ENCODE measurements around the gene SCFD2.

SCFD2 gene

DNA sequence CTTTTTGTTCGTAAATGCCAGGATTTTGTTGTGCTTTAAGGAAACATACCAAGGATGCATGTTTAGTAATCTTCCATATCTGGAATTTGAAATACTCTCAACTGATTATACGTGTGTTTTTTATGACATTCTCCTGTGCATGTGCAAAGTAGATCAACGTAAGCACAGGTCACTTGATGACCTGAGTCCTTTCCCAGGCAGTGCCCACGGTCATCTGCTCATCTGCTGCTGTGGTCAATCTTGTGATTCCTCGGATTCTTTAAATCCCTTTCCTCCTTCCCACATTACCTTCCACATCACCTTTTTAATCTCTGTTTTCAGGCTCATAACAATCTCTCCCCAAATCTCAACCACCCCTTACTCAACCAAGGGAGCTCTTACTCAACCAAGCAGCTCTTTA is 399.7 kb downstream of the SCFD2 start:
- TF ChIP-seq, protein P1, sequence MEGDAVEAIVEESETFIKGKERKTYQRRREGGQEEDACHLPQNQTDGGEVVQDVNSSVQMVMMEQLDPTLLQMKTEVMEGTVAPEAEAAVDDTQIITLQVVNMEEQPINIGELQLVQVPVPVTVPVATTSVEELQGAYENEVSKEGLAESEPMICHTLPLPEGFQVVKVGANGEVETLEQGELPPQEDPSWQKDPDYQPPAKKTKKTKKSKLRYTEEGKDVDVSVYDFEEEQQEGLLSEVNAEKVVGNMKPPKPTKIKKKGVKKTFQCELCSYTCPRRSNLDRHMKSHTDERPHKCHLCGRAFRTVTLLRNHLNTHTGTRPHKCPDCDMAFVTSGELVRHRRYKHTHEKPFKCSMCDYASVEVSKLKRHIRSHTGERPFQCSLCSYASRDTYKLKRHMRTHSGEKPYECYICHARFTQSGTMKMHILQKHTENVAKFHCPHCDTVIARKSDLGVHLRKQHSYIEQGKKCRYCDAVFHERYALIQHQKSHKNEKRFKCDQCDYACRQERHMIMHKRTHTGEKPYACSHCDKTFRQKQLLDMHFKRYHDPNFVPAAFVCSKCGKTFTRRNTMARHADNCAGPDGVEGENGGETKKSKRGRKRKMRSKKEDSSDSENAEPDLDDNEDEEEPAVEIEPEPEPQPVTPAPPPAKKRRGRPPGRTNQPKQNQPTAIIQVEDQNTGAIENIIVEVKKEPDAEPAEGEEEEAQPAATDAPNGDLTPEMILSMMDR (IDR thresholded peaks at IDR 0.05; ENCODE audit: low read depth, low read length), result no peak
- Histone ChIP-seq H3K36me3 (no peaks in the 10 kb centered on the region), H3K9me3 (no peaks in the 10 kb centered on the region), H3K4me1 (peaks cover 3% of the 10 kb centered on the region), H3K27me3 (no peaks in the 10 kb centered on the region), H3K4me3 (ENCODE audit: low read depth, low read length) (no peak overlapping the region)
- DNase-seq, result no peak

GRCh38 chr4:52964561-52965101 is 401.2 kb downstream of the SCFD2 start:
- no peaks in the 10 kb centered on the region for H3K9me3 ChIP-seq
- no peaks in the 10 kb centered on the region for H3K36me3 ChIP-seq
- TF ChIP-seq, protein P1 (IDR thresholded peaks at IDR 0.05; ENCODE audit: low read depth, low read length), result no peak
- peaks cover 3% of the 10 kb centered on the region for H3K4me1 ChIP-seq
- H3K27me3 ChIP-seq, result no peaks in the 10 kb centered on the region
- no peak overlapping the region for H3K4me3 ChIP-seq (ENCODE audit: low read depth, low read length)
- DNase-seq, result no peak

DNA sequence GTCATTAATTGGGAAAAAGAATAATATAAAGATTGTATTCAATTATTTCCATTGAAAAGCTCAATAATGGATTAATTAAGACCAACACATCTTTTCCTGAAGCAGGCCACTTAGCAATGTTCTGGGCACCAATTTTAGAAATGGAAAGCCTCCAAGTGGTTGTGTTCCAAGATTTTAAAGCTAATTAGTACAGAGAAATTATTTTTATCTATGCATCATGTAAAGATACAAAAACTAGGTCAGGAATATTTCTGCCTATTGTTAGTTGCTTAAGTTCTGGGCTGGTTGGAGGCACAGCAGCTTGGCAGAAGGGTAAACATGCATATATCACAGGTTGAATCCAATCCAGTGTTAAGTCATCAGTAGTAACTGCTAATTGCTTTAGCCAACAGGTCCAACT is 401.9 kb downstream of the SCFD2 start:
- no peaks in the 10 kb centered on the region; the same call in 1 of the 2 replicates for H3K36me3 ChIP-seq
- no peak for DNase-seq
- peaks cover 3% of the 10 kb centered on the region for H3K4me1 ChIP-seq
- TF ChIP-seq, protein P1 (IDR thresholded peaks at IDR 0.05; ENCODE audit: low read depth, low read length), result no peak
- H3K27me3 ChIP-seq, result no peaks in the 10 kb centered on the region
- no peak overlapping the region for H3K4me3 ChIP-seq (ENCODE audit: low read depth, low read length)
- no peaks in the 10 kb centered on the region for H3K9me3 ChIP-seq

GRCh38 chr4:52962721-52963120 is 403.1 kb downstream of the SCFD2 start:
- Histone ChIP-seq H3K4me3 (ENCODE audit: low read depth, low read length) (no peak overlapping the region), H3K27me3 (no peaks in the 10 kb centered on the region), H3K9me3 (no peaks in the 10 kb centered on the region), H3K36me3 (no peaks in the 10 kb centered on the region; the same call in 1 of the 2 replicates), H3K4me1 (peaks cover 7% of the 10 kb centered on the region)
- DNase-seq, result no peak
- TF ChIP-seq, protein P1 (IDR thresholded peaks at IDR 0.05; ENCODE audit: low read depth, low read length), result no peak

GRCh38 chr4:52961666-52962412 is 404.0 kb downstream of the SCFD2 start:
- Histone ChIP-seq H3K27me3 (no peaks in the 10 kb centered on the region), H3K36me3 (no peaks in the 10 kb centered on the region; the same call in 1 of the 2 replicates), H3K4me1 (peaks cover 12% of the 10 kb centered on the region), H3K9me3 (no peaks in the 10 kb centered on the region), H3K4me3 (ENCODE audit: low read depth, low read length) (no peak overlapping the region)
- TF ChIP-seq, protein P1 (IDR thresholded peaks at IDR 0.05; ENCODE audit: low read depth, low read length), result no peak
- no peak for DNase-seq

- Histone ChIP-seq H3K27me3 (no peaks in the 10 kb centered on the region), H3K9me3 (no peaks in the 10 kb centered on the region), H3K4me1 (peaks cover 15% of the 10 kb centered on the region), H3K4me3 (ENCODE audit: low read depth, low read length) (no peak overlapping the region), H3K36me3 (no peaks in the 10 kb centered on the region; the same call in 1 of the 2 replicates)
- TF ChIP-seq, protein P1 (IDR thresholded peaks at IDR 0.05; ENCODE audit: low read depth, low read length), result no peak
- no peak for DNase-seq
Measured at GRCh38 chr4:52959541-52959940, 406.3 kb downstream of the SCFD2 start.
